Astrocyte (in vitro differentiated cells and primary cell): Measurements from ENCODE around the gene MEIOB. TPM values are rescaled to one million over a fixed set of nuclear protein-coding genes. Genes with fewer than 3 reads are reported as not detected.
A peak's percentile ranks its signal among the peaks of the same experiment; 100 is the strongest.

Experiments
- DNase-seq: peaks from one replicate; pipeline ENCODE4 v3.0.0-alpha.2; 2010; ENCODE audit warnings: low read depth
- FAIRE-seq: peaks from 2 replicates; lab custom pipeline; 2011; peaks lifted over from hg19 to GRCh38; lab: Jason Lieb, UNC
- H2AFZ ChIP-seq: 2 replicates; pipeline ENCODE4 v1.6.0; 2012; ENCODE audit warnings: low read depth, low read length, inconsistent platforms
- H3K27ac ChIP-seq: 2 replicates; pipeline ENCODE4 v1.5.1; 2011; ENCODE audit warnings: low read depth, low read length, inconsistent platforms
- H3K27me3 ChIP-seq: 2 replicates; pipeline ENCODE4 v1.6.0; 2011; ENCODE audit warnings: low read length, inconsistent platforms; ENCODE audit not compliant: insufficient read depth
- H3K36me3 ChIP-seq: 2 replicates; pipeline ENCODE4 v1.5.1; 2011; ENCODE audit warnings: low read length, inconsistent platforms; ENCODE audit not compliant: insufficient read depth
- H3K4me1 ChIP-seq: 2 replicates; pipeline ENCODE4 v1.5.1; 2011; ENCODE audit warnings: low read length, inconsistent platforms; ENCODE audit not compliant: insufficient read depth
- H3K4me2 ChIP-seq: 2 replicates; pipeline ENCODE4 v1.6.0; 2012; ENCODE audit warnings: low read length, inconsistent platforms
- H3K4me3 ChIP-seq: 2 replicates; pipeline ENCODE4 v1.5.1; 2011; ENCODE audit warnings: low read depth, mild to moderate bottlenecking, low read length, inconsistent platforms; ENCODE audit not compliant: insufficient read depth
- H3K79me2 ChIP-seq: 2 replicates; pipeline ENCODE4 v1.6.0; 2012; ENCODE audit warnings: mild to moderate bottlenecking, low read length, inconsistent platforms; ENCODE audit not compliant: insufficient read depth
- H3K9ac ChIP-seq: 2 replicates; pipeline ENCODE4 v1.6.0; 2012; ENCODE audit warnings: mild to moderate bottlenecking, low read length, inconsistent platforms
- H3K9me3 ChIP-seq: 2 replicates; pipeline ENCODE4 v1.5.1; 2012; ENCODE audit warnings: low read depth, mild to moderate bottlenecking, low read length, inconsistent platforms; ENCODE audit not compliant: insufficient read depth
- H4K20me1 ChIP-seq: 2 replicates; pipeline ENCODE4 v1.6.0; 2012; ENCODE audit warnings: low read length, inconsistent platforms; ENCODE audit not compliant: insufficient read depth
- H3K27ac Mint-ChIP-seq: one replicate; pipeline ENCODE4 v1.8.0; 2021; ENCODE audit warnings: mild to moderate bottlenecking, mixed read lengths; ENCODE audit not compliant: unreplicated experiment
- H3K27me3 Mint-ChIP-seq: one replicate; pipeline ENCODE4 v1.8.0; 2021; ENCODE audit warnings: low read depth, mixed read lengths; ENCODE audit not compliant: unreplicated experiment
- H3K36me3 Mint-ChIP-seq: one replicate; pipeline ENCODE4 v1.8.0; 2021; ENCODE audit warnings: low read depth, mixed read lengths; ENCODE audit not compliant: unreplicated experiment
- H3K4me1 Mint-ChIP-seq: one replicate; pipeline ENCODE4 v1.8.0; 2021; ENCODE audit warnings: low read depth, mixed read lengths; ENCODE audit not compliant: unreplicated experiment
- H3K4me3 Mint-ChIP-seq: one replicate; pipeline ENCODE4 v1.8.0; 2021; ENCODE audit warnings: mild to moderate bottlenecking, moderate library complexity, mixed read lengths; ENCODE audit not compliant: unreplicated experiment
- H3K9me3 Mint-ChIP-seq: one replicate; pipeline ENCODE4 v1.8.0; 2021; ENCODE audit warnings: mild to moderate bottlenecking, mixed read lengths; ENCODE audit not compliant: unreplicated experiment
- EZH2 ChIP-seq: IDR thresholded peaks from 2 replicates; pipeline ENCODE4 v1.6.1; 2012; ENCODE audit warnings: mild to moderate bottlenecking, low read length, inconsistent platforms; ENCODE audit not compliant: insufficient read depth
- total RNA-seq: library from RNA; stranded (reverse); gene quantifications from 2 replicates; pipeline ENCODE4 v1.2.1, GENCODE V29; 2021
- TF ChIP-seq, protein P1 (sequence below): IDR thresholded peaks from 2 replicates; pipeline ENCODE4 v1.5.1; 2011; ENCODE audit warnings: low read depth, mild to moderate bottlenecking, inconsistent platforms, low read length, moderate library complexity; ENCODE audit not compliant: insufficient read depth

The MEIOB gene
- total RNA-seq, 1 donor from 2014 or later, result 0.16 TPM

DNA sequence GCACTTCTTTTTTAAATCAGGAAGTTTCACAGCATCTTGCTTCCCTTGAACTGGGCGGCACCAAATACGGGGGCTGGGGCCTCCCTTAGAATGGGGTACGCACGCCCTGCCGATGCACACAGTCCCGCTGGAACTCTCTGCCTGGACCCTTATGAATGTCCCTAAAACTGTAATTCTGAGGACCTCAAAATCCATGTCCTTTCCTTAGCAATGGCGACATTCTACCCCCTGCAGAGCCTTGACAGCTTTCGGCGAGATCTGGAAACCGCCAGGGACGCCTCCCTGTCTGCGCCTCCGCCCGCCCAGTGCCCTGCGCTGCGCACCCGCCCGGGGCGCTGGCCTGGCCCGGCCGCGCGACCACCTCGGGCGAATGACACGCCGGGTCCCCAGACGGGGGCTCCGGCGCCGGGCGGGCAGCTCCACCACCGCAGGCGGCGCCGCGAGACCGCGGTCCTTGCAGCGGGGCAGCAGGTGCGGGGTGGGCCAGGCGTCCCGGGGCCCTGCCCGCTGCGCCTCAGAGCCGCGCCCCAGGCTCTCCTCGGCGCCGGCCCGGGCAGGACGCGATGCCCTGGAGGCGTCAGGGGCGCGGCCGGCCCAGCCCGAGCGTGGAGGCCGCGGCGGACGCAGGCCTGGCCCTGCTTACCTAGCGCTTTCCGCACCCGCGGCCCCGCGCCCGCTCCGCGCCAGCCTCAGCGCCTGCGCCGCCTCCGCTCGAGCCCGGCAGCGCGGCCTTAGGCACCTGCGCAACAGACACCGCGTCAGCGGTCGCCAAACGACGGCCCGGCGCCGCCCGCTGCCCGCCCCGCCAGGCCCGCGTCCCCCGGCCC, 45.9 kb downstream of the MEIOB start:
- no peak overlapping the region for H3K27ac Mint-ChIP-seq
- TF ChIP-seq, protein P1, sequence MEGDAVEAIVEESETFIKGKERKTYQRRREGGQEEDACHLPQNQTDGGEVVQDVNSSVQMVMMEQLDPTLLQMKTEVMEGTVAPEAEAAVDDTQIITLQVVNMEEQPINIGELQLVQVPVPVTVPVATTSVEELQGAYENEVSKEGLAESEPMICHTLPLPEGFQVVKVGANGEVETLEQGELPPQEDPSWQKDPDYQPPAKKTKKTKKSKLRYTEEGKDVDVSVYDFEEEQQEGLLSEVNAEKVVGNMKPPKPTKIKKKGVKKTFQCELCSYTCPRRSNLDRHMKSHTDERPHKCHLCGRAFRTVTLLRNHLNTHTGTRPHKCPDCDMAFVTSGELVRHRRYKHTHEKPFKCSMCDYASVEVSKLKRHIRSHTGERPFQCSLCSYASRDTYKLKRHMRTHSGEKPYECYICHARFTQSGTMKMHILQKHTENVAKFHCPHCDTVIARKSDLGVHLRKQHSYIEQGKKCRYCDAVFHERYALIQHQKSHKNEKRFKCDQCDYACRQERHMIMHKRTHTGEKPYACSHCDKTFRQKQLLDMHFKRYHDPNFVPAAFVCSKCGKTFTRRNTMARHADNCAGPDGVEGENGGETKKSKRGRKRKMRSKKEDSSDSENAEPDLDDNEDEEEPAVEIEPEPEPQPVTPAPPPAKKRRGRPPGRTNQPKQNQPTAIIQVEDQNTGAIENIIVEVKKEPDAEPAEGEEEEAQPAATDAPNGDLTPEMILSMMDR, result no peak
- TF ChIP-seq EZH2, result no peak
- peak overlapping the region; percentile 88 for H3K9ac ChIP-seq
- H3K79me2 ChIP-seq, result peaks cover 34% of the 10 kb centered on the region
- peaks cover 2% of the 10 kb centered on the region for H3K36me3 Mint-ChIP-seq
- FAIRE-seq (no peak), DNase-seq (peak; percentile 34)
- peak overlapping the region; percentile 99 for H3K4me3 ChIP-seq
- peak overlapping the region; percentile 80 for H3K4me3 Mint-ChIP-seq
- H3K36me3 ChIP-seq, result peaks cover 6% of the 10 kb centered on the region
- H4K20me1 ChIP-seq, result peaks cover 30% of the 10 kb centered on the region
- peaks cover 5% of the 10 kb centered on the region for H3K4me1 ChIP-seq
- H3K27ac ChIP-seq, result no peak overlapping the region
- H3K27me3 ChIP-seq, result no peaks in the 10 kb centered on the region
- H3K4me1 Mint-ChIP-seq, result peaks cover 10% of the 10 kb centered on the region
- H3K9me3 ChIP-seq, result no peaks in the 10 kb centered on the region
- peak overlapping the region; percentile 94 for H3K4me2 ChIP-seq
- no peaks in the 10 kb centered on the region for H3K27me3 Mint-ChIP-seq
- H3K9me3 Mint-ChIP-seq, result no peaks in the 10 kb centered on the region
- peak overlapping the region; percentile 100 for H2AFZ ChIP-seq

DNA sequence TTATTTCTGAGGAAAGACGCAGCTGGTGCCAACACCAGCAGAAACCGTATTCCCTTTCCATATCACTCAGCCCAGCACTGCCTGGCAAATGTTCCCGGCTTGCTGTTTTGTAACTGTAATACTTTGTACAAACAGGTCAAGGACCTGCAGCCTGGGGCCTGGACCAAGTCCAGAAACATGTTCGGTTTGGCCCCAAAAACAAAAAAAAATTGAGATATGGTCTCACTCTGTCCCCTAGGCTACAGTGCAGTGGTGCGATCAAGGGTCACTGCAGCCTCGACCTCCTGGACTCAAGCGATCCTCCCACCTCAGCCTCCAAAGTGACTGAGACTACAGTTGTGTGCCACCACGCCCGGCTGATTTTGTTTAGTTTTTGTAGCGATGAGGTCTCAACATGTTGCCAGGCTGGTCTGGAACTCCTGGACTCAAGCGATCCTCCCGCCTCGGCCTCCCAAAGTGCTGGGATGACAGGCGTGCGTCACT, 46.5 kb downstream of the MEIOB start:
- Histone ChIP-seq H2AFZ (no peak overlapping the region), H3K79me2 (peaks cover 34% of the 10 kb centered on the region), H3K36me3 (peaks cover 4% of the 10 kb centered on the region), H3K27me3 (no peaks in the 10 kb centered on the region), H3K9me3 (no peaks in the 10 kb centered on the region), H3K27ac (no peak overlapping the region), H3K9ac (peak overlapping the region; percentile 88), H3K4me3 (peak overlapping the region; percentile 99), H4K20me1 (peaks cover 23% of the 10 kb centered on the region), H3K4me1 (peaks cover 5% of the 10 kb centered on the region), H3K4me2 (peak overlapping the region; percentile 94)
- H3K9me3 Mint-ChIP-seq, result no peaks in the 10 kb centered on the region
- FAIRE-seq (no peak), DNase-seq (no peak)
- no peaks in the 10 kb centered on the region for H3K27me3 Mint-ChIP-seq
- no peak for TF ChIP-seq EZH2
- TF ChIP-seq, protein P1, result no peak
- H3K4me1 Mint-ChIP-seq, result peaks cover 10% of the 10 kb centered on the region
- H3K36me3 Mint-ChIP-seq, result peaks cover 2% of the 10 kb centered on the region
- H3K4me3 Mint-ChIP-seq, result peak overlapping the region; percentile 80
- no peak overlapping the region for H3K27ac Mint-ChIP-seq

DNA sequence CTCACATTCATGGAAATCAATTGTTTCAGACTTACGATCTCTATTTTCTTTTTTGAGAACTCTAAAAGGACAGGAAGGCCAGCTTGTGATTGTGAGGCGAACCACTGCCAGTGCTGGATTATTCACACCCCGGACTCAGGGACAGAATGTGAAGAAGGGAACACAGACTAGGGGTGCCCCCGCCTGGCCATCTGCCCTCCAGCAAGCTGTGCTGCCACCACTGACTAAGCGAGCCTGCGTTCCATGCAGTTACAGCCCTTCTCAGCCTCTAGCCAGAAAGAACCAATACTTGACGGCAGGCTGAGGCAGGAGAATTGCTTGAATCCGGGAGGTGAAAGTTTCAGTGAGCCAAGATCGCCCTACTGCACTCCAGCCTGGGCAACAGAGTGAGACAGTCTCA, 48.1 kb downstream of the MEIOB start:
- no peaks in the 10 kb centered on the region for H3K9me3 Mint-ChIP-seq
- H3K4me1 Mint-ChIP-seq, result peaks cover 5% of the 10 kb centered on the region
- Histone ChIP-seq H3K27ac (no peak overlapping the region), H3K27me3 (no peaks in the 10 kb centered on the region), H3K9me3 (no peaks in the 10 kb centered on the region), H3K4me3 (no peak overlapping the region), H3K4me1 (peaks cover 5% of the 10 kb centered on the region), H4K20me1 (peaks cover 12% of the 10 kb centered on the region), H3K9ac (no peak overlapping the region), H3K36me3 (no peaks in the 10 kb centered on the region), H3K79me2 (peaks cover 22% of the 10 kb centered on the region), H2AFZ (no peak overlapping the region), H3K4me2 (no peak overlapping the region)
- H3K27ac Mint-ChIP-seq, result peak overlapping the region; percentile 31
- peaks cover 3% of the 10 kb centered on the region for H3K36me3 Mint-ChIP-seq
- H3K27me3 Mint-ChIP-seq, result no peaks in the 10 kb centered on the region
- FAIRE-seq, result no peak
- peak; percentile 34 for DNase-seq
- peak overlapping the region; percentile 58 for H3K4me3 Mint-ChIP-seq
- TF ChIP-seq EZH2, result no peak
- TF ChIP-seq, protein P1, result peak; percentile 17
